ENCODE results near the gene BMPR2.
A peak's percentile ranks its signal among the peaks of the same experiment; 100 is the strongest.
"Not testable (repeated sequence)": the region's sequence is repeated elsewhere in the genome, so short reads cannot be mapped to it uniquely, and the experiment has no call there.

Gene BMPR2

GRCh38 chr2:202521470-202521869, 145.3 kb downstream of the BMPR2 start:
- no peak for DNase-seq (ENCODE audit: low spot score)

GRCh38 chr2:202529389-202529788, 153.3 kb downstream of the BMPR2 start:
- DNase-seq (ENCODE audit: low spot score) = no peak

- DNase-seq (ENCODE audit: low spot score) = no peak
Observed at GRCh38 chr2:202530038-202530437, 153.9 kb downstream of the BMPR2 start.

- DNase-seq (ENCODE audit: low spot score) = not testable (repeated sequence)
Observed at GRCh38 chr2:202535290-202535689, 159.2 kb downstream of the BMPR2 start.

GRCh38 chr2:202541137-202541536, 165.0 kb downstream of the BMPR2 start:
- no peak for DNase-seq (ENCODE audit: low spot score)

GRCh38 chr2:202542142-202542541, 166.0 kb downstream of the BMPR2 start:
- no peak for DNase-seq (ENCODE audit: low spot score)

GRCh38 chr2:202545523-202545922, 169.4 kb downstream of the BMPR2 start:
- DNase-seq (ENCODE audit: low spot score) = no peak

GRCh38 chr2:202545931-202546330, 169.8 kb downstream of the BMPR2 start:
- no peak for DNase-seq (ENCODE audit: low spot score)

GRCh38 chr2:202546499-202547141, 170.5 kb downstream of the BMPR2 start:
- DNase-seq (ENCODE audit: low spot score) = not testable (repeated sequence)

GRCh38 chr2:202548240-202548639, 172.1 kb downstream of the BMPR2 start:
- DNase-seq (ENCODE audit: low spot score) = no peak

GRCh38 chr2:202551000-202551399, 174.9 kb downstream of the BMPR2 start:
- DNase-seq (ENCODE audit: low spot score) = not testable (repeated sequence)

- DNase-seq (ENCODE audit: low spot score) = no peak
Observed at GRCh38 chr2:202555356-202555755, 179.2 kb downstream of the BMPR2 start.

GRCh38 chr2:202560200-202560599, 184.1 kb downstream of the BMPR2 start:
- no peak for DNase-seq (ENCODE audit: low spot score)

- no peak for DNase-seq (ENCODE audit: low spot score)
Observed at GRCh38 chr2:202564226-202564625, 188.1 kb downstream of the BMPR2 start.

GRCh38 chr2:202566286-202566685, 190.2 kb downstream of the BMPR2 start:
- DNase-seq (ENCODE audit: low spot score) = no peak

- DNase-seq (ENCODE audit: low spot score) = no peak
Observed at GRCh38 chr2:202574541-202574940, 198.4 kb downstream of the BMPR2 start.

GRCh38 chr2:202575194-202575593, 199.1 kb downstream of the BMPR2 start:
- DNase-seq (ENCODE audit: low spot score) = not testable (repeated sequence)

- DNase-seq (ENCODE audit: low spot score) = no peak
Observed at GRCh38 chr2:202577250-202578183, 201.4 kb downstream of the BMPR2 start.

GRCh38 chr2:202582846-202583245, 206.7 kb downstream of the BMPR2 start:
- not testable (repeated sequence) for DNase-seq (ENCODE audit: low spot score)

GRCh38 chr2:202583709-202584219, 207.6 kb downstream of the BMPR2 start:
- no peak for DNase-seq (ENCODE audit: low spot score)

- peak; percentile 87 for DNase-seq (ENCODE audit: low spot score)
Observed at GRCh38 chr2:202588647-202589581, 212.8 kb downstream of the BMPR2 start.
